ENCODE measurements around the gene NRXN3. TPM values are rescaled to one million over a fixed set of nuclear protein-coding genes. Genes with fewer than 3 reads are reported as not detected.

NRXN3 gene
- total RNA-seq, 1 experiment from 2014 or later: not detected

DNA sequence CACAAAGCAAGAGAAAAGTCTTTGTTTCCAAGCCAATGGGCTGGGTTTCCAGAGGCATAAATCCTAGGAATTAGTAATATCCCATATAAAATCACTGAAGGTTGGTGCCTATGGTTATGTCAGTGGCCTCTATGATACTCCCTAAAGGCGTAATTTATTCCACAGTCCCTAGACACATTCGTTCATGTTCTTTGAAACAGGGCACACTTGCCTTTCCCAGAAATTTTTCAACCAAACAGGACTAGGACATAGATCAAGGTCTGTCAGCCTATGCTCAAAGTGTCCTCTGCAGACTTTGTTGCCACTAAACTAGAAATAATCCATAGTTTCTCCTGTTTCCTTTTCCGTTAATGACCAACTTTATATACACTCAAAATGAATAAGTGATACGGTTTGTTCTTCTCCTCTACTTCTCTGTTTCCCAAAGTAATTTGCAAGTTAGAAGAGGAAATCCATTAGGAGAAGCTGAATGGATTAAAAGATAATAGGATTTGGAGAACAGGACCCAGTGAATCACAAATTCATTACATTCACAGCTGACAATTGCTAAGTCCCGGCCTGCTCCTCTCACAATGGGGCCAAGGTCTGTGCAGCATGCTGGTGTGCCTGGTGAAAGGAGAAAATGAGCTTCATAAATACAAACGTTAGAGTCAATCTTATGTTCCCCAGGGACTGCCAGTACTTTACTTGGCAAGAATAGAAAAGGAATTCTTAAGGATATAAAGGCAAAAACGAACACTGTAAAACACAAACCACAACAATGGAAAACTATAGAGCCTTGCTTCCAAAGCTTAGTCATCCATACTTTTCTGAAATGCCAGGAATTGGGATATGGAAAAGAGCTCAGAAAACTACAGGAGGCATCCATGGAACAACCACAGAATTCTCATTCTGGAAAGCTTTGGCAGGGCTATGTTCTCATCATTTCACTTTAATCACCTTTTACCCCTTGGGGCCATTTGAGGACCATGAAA lies 966.2 kb downstream of the NRXN3 start:
- ChIA-PET POLR2A (no interaction called here), CTCF (no interaction called here), RAD21 (ENCODE audit: low non-redundant PET in 1 of 2, low total read pairs in 2 of 2, uncharacterized antibody in 2 of 2, unreplicated experiment in 2 of 2) (no interaction called here)
- Histone ChIP-seq H3K27me3 (ENCODE audit: insufficient read depth, low read length) (no peaks in the 10 kb centered on the region), H3K4me3 (replicated peaks in 1 of 2; ENCODE audit: low read depth in 1 of 2, low read length in 2 of 2) (no peak overlapping the region), H2AFZ (ENCODE audit: low read depth, low read length, poor library complexity, severe bottlenecking) (no peak overlapping the region), H3K9me3 (ENCODE audit: control insufficient read depth in 1 of 2, insufficient read depth in 1 of 2, low read depth in 1 of 2, low read length in 2 of 2) (peaks cover 0 to 42% of the 10 kb centered on the region in 2 experiments; a peak in 2 of 4 replicates), H3K36me3 (ENCODE audit: control insufficient read depth in 1 of 2, insufficient read depth in 2 of 2, low read length in 2 of 2) (no peaks in the 10 kb centered on the region), H3K9me2 (ENCODE audit: insufficient read depth) (no peaks in the 10 kb centered on the region), H3K9ac (ENCODE audit: low read length) (no peak overlapping the region), H3K27ac (ENCODE audit: low read depth, low read length) (no peak overlapping the region), H3K4me1 (ENCODE audit: control insufficient read depth in 1 of 2, insufficient read depth in 2 of 2, low read length in 2 of 2) (no peaks in the 10 kb centered on the region), H4K20me1 (ENCODE audit: insufficient read depth) (no peaks in the 10 kb centered on the region), H3K79me2 (ENCODE audit: insufficient read depth, low read length) (no peaks in the 10 kb centered on the region), H3K4me2 (ENCODE audit: low read length) (no peak overlapping the region)
- ATAC-seq (no peak), DNase-seq (ENCODE audit: low read depth, low spot score) (no peak)
- BruUV-seq (replicated peaks): no TSS peak
- no peak for TF ChIP-seq ELF1 (IDR thresholded peaks at IDR 0.05; ENCODE audit: borderline replicate concordance, low read depth)
- no peak for TF ChIP-seq ZBTB33 (IDR thresholded peaks at IDR 0.05; ENCODE audit: extremely low read depth, insufficient replicate concordance, low read length)
- no peak for TF ChIP-seq TCF7L2 (IDR thresholded peaks at IDR 0.05; ENCODE audit: borderline replicate concordance, extremely low read depth, insufficient read depth, insufficient read length)
- no peak for TF ChIP-seq POLR2AphosphoS5 (IDR thresholded peaks at IDR 0.05; ENCODE audit: low read depth, low read length)
- TF ChIP-seq, protein P1, sequence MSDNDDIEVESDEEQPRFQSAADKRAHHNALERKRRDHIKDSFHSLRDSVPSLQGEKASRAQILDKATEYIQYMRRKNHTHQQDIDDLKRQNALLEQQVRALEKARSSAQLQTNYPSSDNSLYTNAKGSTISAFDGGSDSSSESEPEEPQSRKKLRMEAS (IDR thresholded peaks at IDR 0.05): no peak
- no peak for TF ChIP-seq EZH2phosphoT487 (IDR thresholded peaks at IDR 0.05; ENCODE audit: borderline replicate concordance)
- no peak for TF ChIP-seq RAD21 (IDR thresholded peaks at IDR 0.05; ENCODE audit: low read depth)
- no peak for TF ChIP-seq EGR1 (IDR thresholded peaks at IDR 0.05; ENCODE audit: low read depth)
- TF ChIP-seq CBX3 (IDR thresholded peaks at IDR 0.05; ENCODE audit: low read depth): no peak
- TF ChIP-seq, protein P2, sequence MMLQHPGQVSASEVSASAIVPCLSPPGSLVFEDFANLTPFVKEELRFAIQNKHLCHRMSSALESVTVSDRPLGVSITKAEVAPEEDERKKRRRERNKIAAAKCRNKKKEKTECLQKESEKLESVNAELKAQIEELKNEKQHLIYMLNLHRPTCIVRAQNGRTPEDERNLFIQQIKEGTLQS (IDR thresholded peaks at IDR 0.05): no peak
- TF ChIP-seq JUND (IDR thresholded peaks at IDR 0.05): no peak
- TF ChIP-seq, protein P3, sequence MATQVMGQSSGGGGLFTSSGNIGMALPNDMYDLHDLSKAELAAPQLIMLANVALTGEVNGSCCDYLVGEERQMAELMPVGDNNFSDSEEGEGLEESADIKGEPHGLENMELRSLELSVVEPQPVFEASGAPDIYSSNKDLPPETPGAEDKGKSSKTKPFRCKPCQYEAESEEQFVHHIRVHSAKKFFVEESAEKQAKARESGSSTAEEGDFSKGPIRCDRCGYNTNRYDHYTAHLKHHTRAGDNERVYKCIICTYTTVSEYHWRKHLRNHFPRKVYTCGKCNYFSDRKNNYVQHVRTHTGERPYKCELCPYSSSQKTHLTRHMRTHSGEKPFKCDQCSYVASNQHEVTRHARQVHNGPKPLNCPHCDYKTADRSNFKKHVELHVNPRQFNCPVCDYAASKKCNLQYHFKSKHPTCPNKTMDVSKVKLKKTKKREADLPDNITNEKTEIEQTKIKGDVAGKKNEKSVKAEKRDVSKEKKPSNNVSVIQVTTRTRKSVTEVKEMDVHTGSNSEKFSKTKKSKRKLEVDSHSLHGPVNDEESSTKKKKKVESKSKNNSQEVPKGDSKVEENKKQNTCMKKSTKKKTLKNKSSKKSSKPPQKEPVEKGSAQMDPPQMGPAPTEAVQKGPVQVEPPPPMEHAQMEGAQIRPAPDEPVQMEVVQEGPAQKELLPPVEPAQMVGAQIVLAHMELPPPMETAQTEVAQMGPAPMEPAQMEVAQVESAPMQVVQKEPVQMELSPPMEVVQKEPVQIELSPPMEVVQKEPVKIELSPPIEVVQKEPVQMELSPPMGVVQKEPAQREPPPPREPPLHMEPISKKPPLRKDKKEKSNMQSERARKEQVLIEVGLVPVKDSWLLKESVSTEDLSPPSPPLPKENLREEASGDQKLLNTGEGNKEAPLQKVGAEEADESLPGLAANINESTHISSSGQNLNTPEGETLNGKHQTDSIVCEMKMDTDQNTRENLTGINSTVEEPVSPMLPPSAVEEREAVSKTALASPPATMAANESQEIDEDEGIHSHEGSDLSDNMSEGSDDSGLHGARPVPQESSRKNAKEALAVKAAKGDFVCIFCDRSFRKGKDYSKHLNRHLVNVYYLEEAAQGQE (IDR thresholded peaks at IDR 0.05; ENCODE audit: low read depth): no peak
- intact Hi-C loops (cut with micrococcal nuclease): no loop called here

Data from HCT116 (cell line).